ENCODE measurements around the gene SMIM13.

Gene SMIM13

GRCh38 chr6:11093626-11094410 lies at the start of gene SMIM13:
SMIM13 (plus strand) TSS chr6:11093834; CDS start chr6:11094314, 480 bp downstream.
- peak; percentile 93 to 94 for DNase-seq

GRCh38 chr6:11043961-11044711 lies 49.5 kb upstream of the SMIM13 start, which contains the start of gene ELOVL2:
ELOVL2 (minus strand) TSS chr6:11044305; CDS start chr6:11044230, 75 bp downstream.
- peak in 1 of 2 experiments; percentile 30 for DNase-seq

GRCh38 chr6:11044712-11045167 lies 48.9 kb upstream of the SMIM13 start:
- DNase-seq: no peak

- no peak for DNase-seq
Observed at GRCh38 chr6:11050731-11051130, 42.9 kb upstream of the SMIM13 start.

GRCh38 chr6:11053307-11053706 lies 40.3 kb upstream of the SMIM13 start:
- DNase-seq: no peak

- no peak for DNase-seq
Observed at GRCh38 chr6:11054722-11055121, 38.9 kb upstream of the SMIM13 start.

- DNase-seq: no peak
Observed at GRCh38 chr6:11055127-11055627, 38.5 kb upstream of the SMIM13 start.

GRCh38 chr6:11056871-11057270 lies 36.8 kb upstream of the SMIM13 start:
- no peak for DNase-seq

- no peak for DNase-seq
Observed at GRCh38 chr6:11058406-11058805, 35.2 kb upstream of the SMIM13 start.

GRCh38 chr6:11062083-11062482 lies 31.6 kb upstream of the SMIM13 start:
- DNase-seq: no peak

GRCh38 chr6:11062715-11063114 lies 30.9 kb upstream of the SMIM13 start:
- no peak for DNase-seq

GRCh38 chr6:11064836-11065235 lies 28.8 kb upstream of the SMIM13 start:
- DNase-seq: no peak

GRCh38 chr6:11065436-11066202 lies 28.0 kb upstream of the SMIM13 start:
- no peak for DNase-seq

GRCh38 chr6:11066505-11067347 lies 26.9 kb upstream of the SMIM13 start:
- no peak for DNase-seq

GRCh38 chr6:11067348-11067747 lies 26.3 kb upstream of the SMIM13 start:
- DNase-seq: no peak

GRCh38 chr6:11069760-11070159 lies 23.9 kb upstream of the SMIM13 start:
- DNase-seq: no peak

- DNase-seq: no peak
Observed at GRCh38 chr6:11072101-11072500, 21.5 kb upstream of the SMIM13 start.

- DNase-seq: no peak
Observed at GRCh38 chr6:11076540-11076939, 17.1 kb upstream of the SMIM13 start.

GRCh38 chr6:11078266-11078665 lies 15.4 kb upstream of the SMIM13 start:
- no peak for DNase-seq

- DNase-seq: no peak
Observed at GRCh38 chr6:11080296-11080695, 13.3 kb upstream of the SMIM13 start.

- no peak for DNase-seq
Observed at GRCh38 chr6:11083491-11083890, 10.1 kb upstream of the SMIM13 start.

GRCh38 chr6:11083956-11084355 lies 9.7 kb upstream of the SMIM13 start:
- DNase-seq: no peak
